Measurements from ENCODE around the gene GSE1. TPM values are rescaled to one million over a fixed set of nuclear protein-coding genes. Genes with fewer than 3 reads are reported as not detected.

Gene GSE1
- total and polyA plus RNA-seq, 9 of the 15 experiments (the other 6 are each of a cell fraction or from before 2014, with no cell fraction given), result 12.2 to 244 (median 57.9) TPM

- ChIA-PET POLR2A (interaction anchor here (0.6 to 2.1 kb wide), 5 partner anchors 8 to 190 kb away, joined by 3 to 12 read pairs (median 3); no protein-coding TSS in a partner anchor), CTCF (ENCODE audit: low intra/inter-chr PET ratio) (no interaction called here)
- Histone ChIP-seq H2AFZ (ENCODE audit: low read depth, low read length) (no peak overlapping the region), H3K36me3 (ENCODE audit: control insufficient read depth, insufficient read depth, low read length) (peaks cover 72% of the 10 kb centered on the region), H3K27me3 (ENCODE audit: control insufficient read depth in 2 of 2, insufficient read depth in 2 of 2, low read length in 2 of 2) (no peaks in the 10 kb centered on the region; a peak in 1 of 5 replicates), H3K79me2 (ENCODE audit: control insufficient read depth, insufficient read depth, low read length) (peaks cover 98% of the 10 kb centered on the region), H3K4me3 (no peak overlapping the region), H3K4me1 (replicated peaks in 1 of 2; ENCODE audit: control insufficient read depth in 2 of 2, insufficient read depth in 2 of 2, low read length in 2 of 2) (peaks cover 33 to 55% of the 10 kb centered on the region in 2 experiments), H3K9me3 (replicated peaks; ENCODE audit: control insufficient read depth, insufficient read depth, low read depth, low read length) (no peaks in the 10 kb centered on the region), H4K20me1 (replicated peaks; ENCODE audit: control insufficient read depth, insufficient read depth, low read length) (peaks cover 76% of the 10 kb centered on the region), H3K9me1 (ENCODE audit: control insufficient read depth, insufficient read depth, low read length) (peaks cover 12% of the 10 kb centered on the region), H3K27ac (ENCODE audit: extremely low read depth, low read depth, low read length) (peak overlapping the region; percentile 10; the same call in 1 of the 3 replicates), H3K9ac (ENCODE audit: insufficient read depth in 1 of 2, low read depth in 2 of 2, low read length in 2 of 2) (0 out of 4 replicates have a peak overlapping the region, but pooled peaks of 1 of the 2 experiments have one; percentile 37), H3K4me2 (ENCODE audit: insufficient read depth, low read length) (no peak overlapping the region)
- ATAC-seq, result peak; percentile 68
- BruUV-seq (replicated peaks), result no TSS peak
- DNase-seq (ENCODE audit: extremely low read depth in 1 of 4, low spot score in 3 of 4), result peak; percentile 67 to 79 (median 74)
- FAIRE-seq, result peak; percentile 89
- intact Hi-C loops (cut with micrococcal nuclease) (no loop called here), in situ Hi-C loops (cut with MboI) (no loop called here)
- WGBS (ENCODE audit: insufficient coverage, low coverage, missing lambda C conversion rate), result 59% methylated on average over 10 of the region's 12 CpGs
- TF ChIP-seq BRD9 (IDR thresholded peaks at IDR 0.05; ENCODE audit: low read depth, partially characterized antibody), result peak; percentile 97
- 0 out of 2 replicates have a peak, but pooled peaks have one; percentile 33 for TF ChIP-seq MED1 (CRISPR knock-in tag; IDR thresholded peaks at IDR 0.05; ENCODE audit: borderline replicate concordance)
- peak; percentile 17 for TF ChIP-seq FOS (IDR thresholded peaks at IDR 0.05; ENCODE audit: extremely low read depth, insufficient read length)
- peak; percentile 98 for TF ChIP-seq PTBP1 (IDR thresholded peaks at IDR 0.05; ENCODE audit: low read depth, low read length)
- no peak for TF ChIP-seq CREB1 (IDR thresholded peaks at IDR 0.05)
- TF ChIP-seq CREB1 (CRISPR knock-in tag; IDR thresholded peaks at IDR 0.05), result peak; percentile 28; the same call in 1 of the 2 replicates
- peak; percentile 63 for TF ChIP-seq POLR2G (IDR thresholded peaks at IDR 0.05; ENCODE audit: low read depth, low read length)
- TF ChIP-seq JUN (IDR thresholded peaks at IDR 0.05; ENCODE audit: borderline replicate concordance, low read depth, low read length), result peak; percentile 93
- TF ChIP-seq JUN (CRISPR knock-in tag; IDR thresholded peaks at IDR 0.05; ENCODE audit: borderline replicate concordance), result peak; percentile 96
- TF ChIP-seq FOXJ2 (tag; IDR thresholded peaks at IDR 0.05), result no peak
- TF ChIP-seq SMARCE1 (IDR thresholded peaks at IDR 0.05), result peak; percentile 20; the same call in 1 of the 2 replicates
- TF ChIP-seq RBM39 (optimal IDR thresholded peaks at IDR 0.05; ENCODE audit: low read depth, low read length), result peak; percentile 17
- peak; percentile 79 for TF ChIP-seq RBM22 (IDR thresholded peaks at IDR 0.05; ENCODE audit: low read depth, low read length, poor library complexity, severe bottlenecking)
- peak; percentile 26; the same call in 1 of the 2 replicates for TF ChIP-seq ESRRA (IDR thresholded peaks at IDR 0.05; ENCODE audit: borderline replicate concordance, low read depth)
- peak; percentile 60 for TF ChIP-seq EGR1 (conservative IDR thresholded peaks at IDR 0.05)
- no peak for TF ChIP-seq TGIF2 (CRISPR knock-in tag; IDR thresholded peaks at IDR 0.05)
- TF ChIP-seq SMARCA4 (IDR thresholded peaks at IDR 0.05), result 0 out of 2 replicates have a peak, but pooled peaks have one; percentile 23
- peak; percentile 96 for TF ChIP-seq JUND (IDR thresholded peaks at IDR 0.05; ENCODE audit: borderline replicate concordance, low read depth, low read length)
- TF ChIP-seq JUND (tag; IDR thresholded peaks at IDR 0.05; ENCODE audit: borderline replicate concordance, low read depth, low read length), result peak; percentile 96
- no peak for TF ChIP-seq ETV6 (IDR thresholded peaks at IDR 0.05; ENCODE audit: borderline replicate concordance in 1 of 2, low read depth in 2 of 2, low read length in 1 of 2)
- TF ChIP-seq ETV6 (CRISPR knock-in tag; IDR thresholded peaks at IDR 0.05; ENCODE audit: borderline replicate concordance), result no peak
- peak; percentile 4; the same call in 1 of the 2 replicates for TF ChIP-seq NFIC (IDR thresholded peaks at IDR 0.05)
- no peak for TF ChIP-seq GABPB2 (CRISPR knock-in tag; conservative IDR thresholded peaks at IDR 0.05)
- peak in 1 of 2 experiments; percentile 66; a peak in 1 of 4 replicates for TF ChIP-seq FOXA3 (CRISPR knock-in tag; conservative IDR thresholded peaks at IDR 0.05 in 1 of 2, IDR thresholded peaks at IDR 0.05 in 1 of 2)
- peak; percentile 63 for TF ChIP-seq ADNP (tag; IDR thresholded peaks at IDR 0.05)
- TF ChIP-seq BCOR (IDR thresholded peaks at IDR 0.05), result peak; percentile 96
Measured at GRCh38 chr16:85592700-85593493, 20.2 kb upstream of the GSE1 start.
